HEK293 (cell line): ENCODE measurements around the gene WASF3.

Source experiments
- CTCF ChIA-PET: fragments of 350-600 bp; formaldehyde crosslinking; extraction: SDS; loops from one replicate; lab custom pipeline; 2021; ENCODE audit warnings: antibody characterized with exemption; lab: Yijun Ruan, JAX
- POLR2A ChIA-PET: fragments of 300-600 bp; formaldehyde crosslinking; extraction: SDS; loops from one replicate; lab custom pipeline; 2020; ENCODE audit warnings: antibody characterized with exemption, inconsistent platforms; lab: Yijun Ruan, JAX
- H3K27ac ChIP-seq: fragments of 200-500 bp; sonication (Bioruptor generic); 2 replicates; pipeline ENCODE4 v1.5.1; 2014; ENCODE audit warnings: low read depth, low read length, control low read depth, inconsistent platforms; ENCODE audit errors: extremely low read depth
- H3K36me3 ChIP-seq, 2 experiments: fragments of 200-500 bp in 1 of 2; sonication (Bioruptor generic) in 1 of 2; 1 replicate in 1 of 2; 2 replicates in 1 of 2; pipeline ENCODE4 v1.5.1; 2014 to 2017; ENCODE audit warnings: inconsistent platforms in 2 of 2, low read length in 2 of 2; ENCODE audit not compliant: control insufficient read depth in 2 of 2, insufficient read depth in 1 of 2
- H3K4me1 ChIP-seq: fragments of 200-500 bp; sonication (Bioruptor generic); 2 replicates; pipeline ENCODE4 v1.5.1; 2014; ENCODE audit warnings: mild to moderate bottlenecking, low read length, inconsistent platforms; ENCODE audit not compliant: control insufficient read depth, insufficient read depth
- H3K4me3 ChIP-seq: 2 replicates; pipeline ENCODE4 v1.5.1; 2011; ENCODE audit warnings: low read depth, mild to moderate bottlenecking, control low read depth, low read length, moderate library complexity
- H3K9me3 ChIP-seq: fragments of 200-500 bp; sonication (Bioruptor generic); 2 replicates; pipeline ENCODE4 v1.5.1; 2014; ENCODE audit warnings: low read depth, low read length, inconsistent platforms; ENCODE audit not compliant: control insufficient read depth, insufficient read depth
- KLF10 ChIP-seq: fragments of 450-650 bp; IDR thresholded peaks from 2 replicates; pipeline ENCODE4 v1.5.1; 2018; ENCODE audit warnings: missing biosample characterization, mild to moderate bottlenecking, missing genetic modification characterization
- MEIS1 ChIP-seq: sonication (generic); formaldehyde crosslinking; IDR thresholded peaks from 2 replicates; pipeline ENCODE4 v1.8.1; 2022; ENCODE audit warnings: missing genetic modification reagents, mild to moderate bottlenecking, borderline replicate concordance
- ZBTB7A ChIP-seq: fragments of 450-650 bp; formaldehyde crosslinking; IDR thresholded peaks from 2 replicates; pipeline ENCODE4 v1.5.1; 2016; ENCODE audit warnings: low read depth, missing biosample characterization, missing genetic modification characterization
- ZNF112 ChIP-seq: fragments of 450-650 bp; formaldehyde crosslinking; IDR thresholded peaks from 2 replicates; pipeline ENCODE4 v1.5.0; 2017; ENCODE audit warnings: missing biosample characterization, missing genetic modification characterization
- ZNF510 ChIP-seq: fragments of 450-650 bp; formaldehyde crosslinking; IDR thresholded peaks from 2 replicates; pipeline ENCODE4 v1.5.1; 2018; ENCODE audit warnings: mild to moderate bottlenecking, missing genetic modification characterization, missing biosample characterization; ENCODE audit not compliant: insufficient replicate concordance
- ZNF518A ChIP-seq: fragments of 450-650 bp; formaldehyde crosslinking; conservative IDR thresholded peaks from 2 replicates; pipeline ENCODE4 v1.5.1; 2016; ENCODE audit warnings: low read depth, missing biosample characterization, missing genetic modification characterization
- ZNF610 ChIP-seq: fragments of 450-650 bp; formaldehyde crosslinking; IDR thresholded peaks from 2 replicates; pipeline ENCODE4 v1.5.1; 2016; ENCODE audit warnings: missing biosample characterization, missing genetic modification characterization, borderline replicate concordance
- ZNF785 ChIP-seq: fragments of 450-650 bp; formaldehyde crosslinking; IDR thresholded peaks from 2 replicates; pipeline ENCODE4 v1.5.1; 2016; ENCODE audit warnings: missing biosample characterization, missing genetic modification characterization
- ZSCAN16 ChIP-seq: fragments of 450-650 bp; formaldehyde crosslinking; IDR thresholded peaks from 2 replicates; pipeline ENCODE4 v1.5.1; 2016; ENCODE audit warnings: missing biosample characterization, missing genetic modification characterization
- ZSCAN5A ChIP-seq: fragments of 450-650 bp; formaldehyde crosslinking; IDR thresholded peaks from 2 replicates; pipeline ENCODE4 v1.5.1; 2016; ENCODE audit warnings: missing biosample characterization, missing genetic modification characterization
- TF ChIP-seq, protein P1 (sequence below): fragments of 450-650 bp; formaldehyde crosslinking; IDR thresholded peaks from 2 replicates; pipeline ENCODE4 v1.5.1; 2016; ENCODE audit warnings: missing biosample characterization, missing genetic modification characterization, borderline replicate concordance

Gene WASF3

DNA sequence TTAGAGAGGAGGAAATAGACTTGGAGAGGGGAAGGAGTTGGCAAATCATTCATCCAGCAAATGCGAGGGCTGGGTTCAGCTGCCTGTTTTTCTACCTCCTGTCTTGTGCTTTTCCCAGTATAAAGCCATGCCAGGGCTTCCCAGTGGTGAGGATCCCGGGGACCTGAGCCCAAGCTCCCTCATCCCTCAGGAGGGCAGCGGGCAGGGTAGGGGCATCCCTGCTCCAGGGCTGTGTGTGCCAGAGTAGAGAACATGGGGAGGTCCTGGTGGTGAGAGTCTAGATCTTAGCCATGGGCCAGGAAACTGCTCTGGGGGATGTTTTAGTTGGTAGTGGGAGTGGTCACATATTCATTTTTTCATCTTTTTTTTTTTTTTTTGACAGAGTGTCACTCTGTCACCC is 159.5 kb downstream of the WASF3 start:
- Histone ChIP-seq H3K4me3 (no peak overlapping the region), H3K36me3 (no peaks in the 10 kb centered on the region), H3K9me3 (no peaks in the 10 kb centered on the region), H3K4me1 (no peaks in the 10 kb centered on the region), H3K27ac (no peak overlapping the region)
- ChIA-PET POLR2A (no interaction called here), CTCF (no interaction called here)
- TF ChIP-seq ZNF518A (tag by site-specific recombination) (no peak), ZBTB7A (tag by site-specific recombination) (no peak), KLF10 (no peak), ZNF112 (no peak), ZNF785 (no peak), ZNF510 (tag by site-specific recombination) (no peak), MEIS1 (CRISPR knock-in tag) (no peak)
- TF ChIP-seq, protein P1, sequence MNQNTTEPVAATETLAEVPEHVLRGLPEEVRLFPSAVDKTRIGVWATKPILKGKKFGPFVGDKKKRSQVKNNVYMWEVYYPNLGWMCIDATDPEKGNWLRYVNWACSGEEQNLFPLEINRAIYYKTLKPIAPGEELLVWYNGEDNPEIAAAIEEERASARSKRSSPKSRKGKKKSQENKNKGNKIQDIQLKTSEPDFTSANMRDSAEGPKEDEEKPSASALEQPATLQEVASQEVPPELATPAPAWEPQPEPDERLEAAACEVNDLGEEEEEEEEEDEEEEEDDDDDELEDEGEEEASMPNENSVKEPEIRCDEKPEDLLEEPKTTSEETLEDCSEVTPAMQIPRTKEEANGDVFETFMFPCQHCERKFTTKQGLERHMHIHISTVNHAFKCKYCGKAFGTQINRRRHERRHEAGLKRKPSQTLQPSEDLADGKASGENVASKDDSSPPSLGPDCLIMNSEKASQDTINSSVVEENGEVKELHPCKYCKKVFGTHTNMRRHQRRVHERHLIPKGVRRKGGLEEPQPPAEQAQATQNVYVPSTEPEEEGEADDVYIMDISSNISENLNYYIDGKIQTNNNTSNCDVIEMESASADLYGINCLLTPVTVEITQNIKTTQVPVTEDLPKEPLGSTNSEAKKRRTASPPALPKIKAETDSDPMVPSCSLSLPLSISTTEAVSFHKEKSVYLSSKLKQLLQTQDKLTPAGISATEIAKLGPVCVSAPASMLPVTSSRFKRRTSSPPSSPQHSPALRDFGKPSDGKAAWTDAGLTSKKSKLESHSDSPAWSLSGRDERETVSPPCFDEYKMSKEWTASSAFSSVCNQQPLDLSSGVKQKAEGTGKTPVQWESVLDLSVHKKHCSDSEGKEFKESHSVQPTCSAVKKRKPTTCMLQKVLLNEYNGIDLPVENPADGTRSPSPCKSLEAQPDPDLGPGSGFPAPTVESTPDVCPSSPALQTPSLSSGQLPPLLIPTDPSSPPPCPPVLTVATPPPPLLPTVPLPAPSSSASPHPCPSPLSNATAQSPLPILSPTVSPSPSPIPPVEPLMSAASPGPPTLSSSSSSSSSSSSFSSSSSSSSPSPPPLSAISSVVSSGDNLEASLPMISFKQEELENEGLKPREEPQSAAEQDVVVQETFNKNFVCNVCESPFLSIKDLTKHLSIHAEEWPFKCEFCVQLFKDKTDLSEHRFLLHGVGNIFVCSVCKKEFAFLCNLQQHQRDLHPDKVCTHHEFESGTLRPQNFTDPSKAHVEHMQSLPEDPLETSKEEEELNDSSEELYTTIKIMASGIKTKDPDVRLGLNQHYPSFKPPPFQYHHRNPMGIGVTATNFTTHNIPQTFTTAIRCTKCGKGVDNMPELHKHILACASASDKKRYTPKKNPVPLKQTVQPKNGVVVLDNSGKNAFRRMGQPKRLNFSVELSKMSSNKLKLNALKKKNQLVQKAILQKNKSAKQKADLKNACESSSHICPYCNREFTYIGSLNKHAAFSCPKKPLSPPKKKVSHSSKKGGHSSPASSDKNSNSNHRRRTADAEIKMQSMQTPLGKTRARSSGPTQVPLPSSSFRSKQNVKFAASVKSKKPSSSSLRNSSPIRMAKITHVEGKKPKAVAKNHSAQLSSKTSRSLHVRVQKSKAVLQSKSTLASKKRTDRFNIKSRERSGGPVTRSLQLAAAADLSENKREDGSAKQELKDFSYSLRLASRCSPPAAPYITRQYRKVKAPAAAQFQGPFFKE = no peak

GRCh38 chr13:26718146-26718545 is 160.7 kb downstream of the WASF3 start:
- TF ChIP-seq ZNF610 = no peak
- no peak for TF ChIP-seq ZSCAN5A (tag by site-specific recombination)
- no peak for TF ChIP-seq ZSCAN16 (tag by site-specific recombination)
- POLR2A ChIA-PET = no interaction called here
- no peak overlapping the region for H3K27ac ChIP-seq
- no peaks in the 10 kb centered on the region for H3K36me3 ChIP-seq
- CTCF ChIA-PET = interaction anchor here (0.6 to 0.9 kb wide), 2 partner anchors 154 to 158 kb away, joined by 4 read pairs; no protein-coding TSS in a partner anchor
- H3K4me1 ChIP-seq = no peaks in the 10 kb centered on the region
- H3K4me3 ChIP-seq = no peak overlapping the region
- H3K9me3 ChIP-seq = no peaks in the 10 kb centered on the region
